H1 (cell line): ENCODE data around the gene RIPOR3. TPM values are rescaled to one million over a fixed set of nuclear protein-coding genes. Genes with fewer than 3 reads are reported as not detected.

Experiments
- CTCF ChIA-PET: fragments of 300-600 bp; sonication (Branson Sonifier 250); formaldehyde crosslinking; loops from one replicate; lab custom pipeline; 2021; ENCODE audit not compliant: partially characterized antibody; lab: Charles Lee
- POLR2A ChIA-PET: fragments of 300-600 bp; sonication (Branson Sonifier 250); formaldehyde crosslinking; loops from one replicate; lab custom pipeline; 2021; ENCODE audit warnings: inconsistent platforms; ENCODE audit not compliant: partially characterized antibody; lab: Charles Lee
- DNase-seq, 2 experiments: peaks; one replicate each; pipeline versions ENCODE4 v3.0.0 to v3.0.0-alpha.2; 2010 to 2022; ENCODE audit warnings: low spot score in 2 of 2, low read depth in 1 of 2, mixed read lengths in 1 of 2
- FAIRE-seq: peaks from 2 replicates; lab custom pipeline; 2011; peaks lifted over from hg19 to GRCh38; lab: Jason Lieb, UNC
- H2AFZ ChIP-seq: 2 replicates; pipeline ENCODE4 v1.8.1; 2012; ENCODE audit warnings: low read length, inconsistent platforms
- H2AK5ac ChIP-seq: 2 replicates; pipeline ENCODE4 v1.6.1; 2013; ENCODE audit warnings: low read depth, low read length
- H2BK120ac ChIP-seq: replicated peaks from 2 replicates; pipeline ENCODE3; 2013; ENCODE audit warnings: low read depth, low read length, inconsistent platforms
- H2BK12ac ChIP-seq: 2 replicates; pipeline ENCODE4 v1.6.1; 2013; ENCODE audit warnings: low read depth, low read length
- H2BK15ac ChIP-seq: 2 replicates; pipeline ENCODE4 v1.6.1; 2013; ENCODE audit warnings: low read length
- H2BK20ac ChIP-seq: 2 replicates; pipeline ENCODE4 v1.6.1; 2013; ENCODE audit warnings: low read length
- H2BK5ac ChIP-seq: 2 replicates; pipeline ENCODE4 v1.6.1; 2013; ENCODE audit warnings: low read depth, low read length
- H3K14ac ChIP-seq: 2 replicates; pipeline ENCODE4 v1.6.1; 2013; ENCODE audit warnings: inconsistent platforms; ENCODE audit not compliant: insufficient read length
- H3K18ac ChIP-seq: 2 replicates; pipeline ENCODE4 v1.6.1; 2013; ENCODE audit warnings: low read length; ENCODE audit errors: extremely low read depth
- H3K23ac ChIP-seq: 2 replicates; pipeline ENCODE4 v1.6.1; 2013; ENCODE audit warnings: inconsistent platforms; ENCODE audit not compliant: insufficient read length
- H3K23me2 ChIP-seq: 2 replicates; pipeline ENCODE4 v1.6.1; 2013; ENCODE audit warnings: low read depth, low read length
- H3K27ac ChIP-seq: 2 replicates; pipeline ENCODE4 v1.6.1; 2011; ENCODE audit warnings: low read depth, low read length, inconsistent platforms
- H3K27me3 ChIP-seq, 4 experiments: replicated peaks in 1 of 4; 1 replicate in 1 of 4; 2 replicates in 3 of 4; pipeline versions ENCODE4 v1.6.1 to v1.8.1; 2011 to 2013; ENCODE audit warnings: low read length in 3 of 4, mild to moderate bottlenecking in 3 of 4, inconsistent platforms in 2 of 4, mixed read lengths in 2 of 4, moderate library complexity in 1 of 4; ENCODE audit not compliant: control insufficient read depth in 3 of 4, insufficient read depth in 3 of 4; ENCODE audit errors: extremely low read depth in 1 of 4
- H3K36me3 ChIP-seq, 4 experiments: 2 replicates each; pipeline versions ENCODE4 v1.6.1 to v1.8.1; 2011 to 2013; ENCODE audit warnings: mild to moderate bottlenecking in 4 of 4, low read length in 3 of 4, moderate library complexity in 2 of 4, control low read depth in 1 of 4, inconsistent platforms in 1 of 4; ENCODE audit not compliant: insufficient read depth in 4 of 4, control insufficient read depth in 2 of 4
- H3K4ac ChIP-seq: replicated peaks from 2 replicates; pipeline ENCODE3; 2013; ENCODE audit warnings: low read length, low read depth, mixed read lengths, inconsistent platforms; ENCODE audit not compliant: insufficient read length
- H3K4me1 ChIP-seq, 4 experiments: replicated peaks in 1 of 4; 1 replicate in 1 of 4; 2 replicates in 3 of 4; pipeline versions ENCODE4 v1.6.1 to v1.8.1; 2011 to 2013; ENCODE audit warnings: low read length in 3 of 4, inconsistent platforms in 2 of 4, mixed read lengths in 1 of 4; ENCODE audit not compliant: insufficient read depth in 4 of 4, control insufficient read depth in 3 of 4
- H3K4me2 ChIP-seq, 2 experiments: 2 replicates each; pipeline versions ENCODE4 v1.6.1 to v1.8.1; 2011 to 2013; ENCODE audit warnings: low read depth in 2 of 2, low read length in 2 of 2, control low read depth in 1 of 2, inconsistent platforms in 1 of 2, mild to moderate bottlenecking in 1 of 2; ENCODE audit not compliant: insufficient read depth in 1 of 2
- H3K4me3 ChIP-seq, 4 experiments: fragments of 200-600, 300-600 bp in 1 of 4; sonication (generic), shearing (Covaris generic), sonication (Bioruptor Twin) in 1 of 4; 2 replicates each; pipeline versions ENCODE4 v1.5.1 to v1.8.1; 2011 to 2016; ENCODE audit warnings: low read length in 4 of 4, low read depth in 3 of 4, control low read depth in 2 of 4, inconsistent platforms in 2 of 4, mild to moderate bottlenecking in 2 of 4, mixed read lengths in 1 of 4, moderate library complexity in 1 of 4; ENCODE audit not compliant: insufficient read depth in 2 of 4; ENCODE audit errors: extremely low read depth in 1 of 4
- H3K56ac ChIP-seq: replicated peaks from 2 replicates; pipeline ENCODE3; 2013; ENCODE audit warnings: low read depth, mild to moderate bottlenecking, mixed read lengths, low read length, inconsistent platforms; ENCODE audit not compliant: insufficient read length
- H3K79me1 ChIP-seq: 2 replicates; pipeline ENCODE4 v1.6.1; 2013; ENCODE audit warnings: low read depth, low read length, control low read depth
- H3K79me2 ChIP-seq, 2 experiments: 2 replicates each; pipeline versions ENCODE4 v1.6.1 to v1.8.1; 2012 to 2013; ENCODE audit warnings: low read length in 2 of 2, mild to moderate bottlenecking in 2 of 2, inconsistent platforms in 1 of 2; ENCODE audit not compliant: insufficient read depth in 2 of 2, control insufficient read depth in 1 of 2
- H3K9ac ChIP-seq, 4 experiments: replicated peaks in 1 of 4; 1 replicate in 1 of 4; 2 replicates in 3 of 4; pipeline versions ENCODE4 v1.6.1 to v1.8.1; 2011 to 2013; ENCODE audit warnings: low read depth in 3 of 4, low read length in 3 of 4, control low read depth in 2 of 4, mild to moderate bottlenecking in 2 of 4, moderate library complexity in 2 of 4, inconsistent platforms in 1 of 4; ENCODE audit errors: extremely low read depth in 1 of 4
- H3K9me3 ChIP-seq, 2 experiments: 2 replicates each; pipeline versions ENCODE4 v1.6.1 to v1.8.1; 2012 to 2013; ENCODE audit warnings: mild to moderate bottlenecking in 2 of 2, moderate library complexity in 2 of 2, control low read depth in 1 of 2, inconsistent platforms in 1 of 2, low read depth in 1 of 2, low read length in 1 of 2, mixed read lengths in 1 of 2; ENCODE audit not compliant: insufficient read depth in 2 of 2
- H4K20me1 ChIP-seq, 2 experiments: replicated peaks in 1 of 2; 2 replicates each; pipeline versions ENCODE3 to v1.8.1; 2011 to 2013; ENCODE audit warnings: inconsistent platforms in 2 of 2, low read length in 2 of 2, mild to moderate bottlenecking in 1 of 2; ENCODE audit not compliant: insufficient read depth in 2 of 2, control insufficient read depth in 1 of 2
- H4K5ac ChIP-seq: 2 replicates; pipeline ENCODE4 v1.6.1; 2013; ENCODE audit warnings: low read length, low read depth, mixed read lengths, inconsistent platforms; ENCODE audit not compliant: insufficient read length
- H4K8ac ChIP-seq: 2 replicates; pipeline ENCODE4 v1.8.0; 2013; ENCODE audit warnings: mild to moderate bottlenecking, moderate library complexity, low read length, inconsistent platforms; ENCODE audit not compliant: insufficient read depth; ENCODE audit errors: extremely low read depth
- H4K91ac ChIP-seq: replicated peaks from 2 replicates; pipeline ENCODE3; 2013; ENCODE audit warnings: low read length, mixed read lengths, inconsistent platforms; ENCODE audit not compliant: insufficient read length
- ASH2L ChIP-seq: fragments of 200-600, 300-600 bp; sonication (generic); IDR thresholded peaks from one replicate; pipeline ENCODE4 v1.7.1; 2017; ENCODE audit warnings: low read length
- ATF3 ChIP-seq: IDR thresholded peaks from 2 replicates; pipeline ENCODE4 v1.6.1; 2011; ENCODE audit warnings: low read depth, mild to moderate bottlenecking, low read length; ENCODE audit not compliant: insufficient read depth
- CEBPB ChIP-seq: IDR thresholded peaks from 2 replicates; pipeline ENCODE4 v1.6.1; 2012; ENCODE audit warnings: low read depth, low read length
- EZH2 ChIP-seq: fragments of 200-600 bp; sonication (generic); IDR thresholded peaks from 2 replicates; pipeline ENCODE4 v1.7.1; 2012; ENCODE audit warnings: low read depth, mild to moderate bottlenecking, moderate library complexity, low read length, inconsistent platforms; ENCODE audit not compliant: severe bottlenecking
- FOSL1 ChIP-seq: IDR thresholded peaks from 2 replicates; pipeline ENCODE4 v1.6.1; 2011; ENCODE audit warnings: mild to moderate bottlenecking, low read depth, low read length, moderate library complexity; ENCODE audit not compliant: insufficient read depth
- JUN ChIP-seq: IDR thresholded peaks from 2 replicates; pipeline ENCODE4 v1.6.1; 2011; ENCODE audit warnings: low read depth, mild to moderate bottlenecking, improper control_type of control experiment, low read length
- JUND ChIP-seq: IDR thresholded peaks from 2 replicates; pipeline ENCODE4 v1.6.1; 2011; ENCODE audit warnings: mild to moderate bottlenecking, improper control_type of control experiment, low read length
- KDM1A ChIP-seq: fragments of 200-600, 300-600 bp; sonication (generic); IDR thresholded peaks from 2 replicates; pipeline ENCODE4 v1.7.1; 2016; ENCODE audit warnings: mild to moderate bottlenecking, low read length, borderline replicate concordance
- NANOG ChIP-seq: IDR thresholded peaks from 2 replicates; pipeline ENCODE4 v1.6.1; 2011; ENCODE audit warnings: low read length, low read depth, mild to moderate bottlenecking, inconsistent platforms; ENCODE audit not compliant: insufficient read depth, poor library complexity, severe bottlenecking
- PHF8 ChIP-seq: fragments of 200-600 bp; sonication (generic); conservative IDR thresholded peaks from 2 replicates; pipeline ENCODE4 v1.7.1; 2012; ENCODE audit warnings: low read depth, mild to moderate bottlenecking, inconsistent platforms, low read length, moderate library complexity
- RBBP5 ChIP-seq: IDR thresholded peaks from 2 replicates; pipeline ENCODE4 v1.7.1; 2012; ENCODE audit warnings: low read depth, mild to moderate bottlenecking, inconsistent platforms, low read length, moderate library complexity, borderline replicate concordance
- SRF ChIP-seq: IDR thresholded peaks from 2 replicates; pipeline ENCODE4 v1.6.1; 2011; ENCODE audit warnings: mild to moderate bottlenecking, low read depth, low read length, moderate library complexity
- TAF7 ChIP-seq: optimal IDR thresholded peaks from 2 replicates; pipeline ENCODE3; 2011; ENCODE audit warnings: low read depth, mild to moderate bottlenecking, inconsistent platforms, low read length, moderate library complexity, borderline replicate concordance
- TBP ChIP-seq: IDR thresholded peaks from 2 replicates; pipeline ENCODE4 v1.6.1; 2011; ENCODE audit warnings: low read depth, low read length, improper control_type of control experiment
- WGBS, 2 experiments: shearing (Covaris generic) in 1 of 2; methylation state at CpG; one replicate each; pipeline versions ENCODE4 v1.1.6 to v1.1.7; 2013 to 2015; ENCODE audit warnings: low lambda C conversion rate in 2 of 2, mixed read lengths in 2 of 2, inconsistent platforms in 1 of 2, low coverage in 1 of 2, missing lambda C conversion rate in 1 of 2; ENCODE audit not compliant: insufficient replicate concordance in 2 of 2, insufficient coverage in 1 of 2, insufficient read length in 1 of 2; ENCODE audit errors: extremely low coverage in 1 of 2, missing lambda C conversion rate in 1 of 2; 5-methylcytosine and 5-hydroxymethylcytosine counted together
- polyA plus RNA-seq, 7 experiments: library from polyadenylated mRNA; depleted of rRNA in 3 of 7; stranded (reverse) in 5 of 7; unstranded in 2 of 7; fragments of >200 nt in 5 of 7; fragments of 200-250 nt in 2 of 7; gene quantifications; 1 replicate in 5 of 7; 2 replicates in 1 of 7; 4 replicates in 1 of 7; pipeline versions ENCODE4 v1.2.1 to v1.2.3, GENCODE V29; 2011 to 2013; ENCODE audit warnings: missing spikeins in 2 of 7, mixed read lengths in 2 of 7
- total RNA-seq: library from RNA; stranded (reverse); fragmentation: NEBNext Ultra II Directional; extraction: Animal tissue kit (Norgen Biotek cat#: 25700); gene quantifications from 2 replicates; pipeline ENCODE4 v1.2.1, GENCODE V29; 2021

Gene RIPOR3
- total and polyA plus RNA-seq, 2 of the 8 experiments (the other 6 are each of a cell fraction or from before 2014, with no cell fraction given), result 3.6 to 4.5 TPM

GRCh38 chr20:50598074-50598473, 93.3 kb downstream of the RIPOR3 start:
- no peaks in the 10 kb centered on the region for H3K9me3 ChIP-seq

More at GRCh38 chr20:50598074-50598473, 93.3 kb downstream of the RIPOR3 start:
- CTCF ChIA-PET, result interaction anchor here (1.4 to 5.4 kb wide), 3 partner anchors 12 to 27 kb away, joined by 4 to 36 read pairs (median 11); no protein-coding TSS in a partner anchor
- H3K9ac ChIP-seq, result no peak overlapping the region
- no peak overlapping the region for H3K4ac ChIP-seq
- H3K23me2 ChIP-seq, result no peaks in the 10 kb centered on the region
- no peaks in the 10 kb centered on the region for H3K36me3 ChIP-seq
- TF ChIP-seq ATF3 (no peak), PHF8 (no peak), JUN (no peak), JUND (no peak), EZH2 (no peak), RBBP5 (no peak), ASH2L (no peak), TAF7 (no peak), SRF (no peak), KDM1A (no peak), NANOG (no peak), FOSL1 (no peak), CEBPB (no peak), TBP (no peak)
- H2BK120ac ChIP-seq, result no peak overlapping the region
- no peak overlapping the region for H2BK12ac ChIP-seq
- no peak overlapping the region for H3K23ac ChIP-seq
- no peak overlapping the region for H2BK5ac ChIP-seq
- H3K14ac ChIP-seq, result no peak overlapping the region
- FAIRE-seq (no peak), DNase-seq (no peak)
- no peak overlapping the region for H2AFZ ChIP-seq
- H2AK5ac ChIP-seq, result no peak overlapping the region
- H4K20me1 ChIP-seq, result no peaks in the 10 kb centered on the region
- no peak overlapping the region for H4K8ac ChIP-seq
- H2BK20ac ChIP-seq, result no peak overlapping the region
- no peaks in the 10 kb centered on the region for H3K79me1 ChIP-seq
- no peak overlapping the region for H3K56ac ChIP-seq
- no peaks in the 10 kb centered on the region for H3K27me3 ChIP-seq
- peaks cover 0 to 13% (median 8%) of the 10 kb centered on the region in 4 experiments; a peak in 4 of 7 replicates for H3K4me1 ChIP-seq
- POLR2A ChIA-PET, result interaction anchor here (1.4 to 2.0 kb wide), 3 partner anchors 10 to 38 kb away, joined by 3 to 4 read pairs (median 4); no protein-coding TSS in a partner anchor
- no peak overlapping the region for H3K4me3 ChIP-seq
- WGBS, 2 experiments, result 90% methylated on average over 7 of the region's 7 CpGs; no CpG with 5 or more reads in 1 of the 2 experiments
- no peak overlapping the region for H4K5ac ChIP-seq
- H3K79me2 ChIP-seq, result no peaks in the 10 kb centered on the region
- no peak overlapping the region for H3K27ac ChIP-seq
- no peak overlapping the region for H4K91ac ChIP-seq
- no peak overlapping the region for H3K4me2 ChIP-seq
- H3K18ac ChIP-seq, result no peak overlapping the region
- H2BK15ac ChIP-seq, result no peak overlapping the region
